K562 (cell line): Measurements from ENCODE around the gene TYW5.

Experiments used
- CREB3L1 ChIP-seq: fragments of 450-650 bp; IDR thresholded peaks from 2 replicates; pipeline ENCODE4 v1.6.1; 2014; ENCODE audit warnings: low read depth, mild to moderate bottlenecking, moderate library complexity, borderline replicate concordance
- E2F3 ChIP-seq: fragments of 250-450 bp; sonication (Bioruptor Pico); IDR thresholded peaks from 2 replicates; pipeline ENCODE4 v1.4.0; 2020; ENCODE audit warnings: mild to moderate bottlenecking
- IRF1 ChIP-seq: sonication (generic); formaldehyde crosslinking; IDR thresholded peaks from 2 replicates; pipeline ENCODE4 v1.8.0; 2022; ENCODE audit warnings: missing genetic modification reagents, mild to moderate bottlenecking, borderline replicate concordance
- LARP7 ChIP-seq: fragments of 450-650 bp; IDR thresholded peaks from 2 replicates; pipeline ENCODE4 v1.6.1; 2016
- NFE2L1 ChIP-seq: fragments of 450-650 bp; IDR thresholded peaks from 2 replicates; pipeline ENCODE4 v1.6.1; 2016; ENCODE audit warnings: missing genetic modification characterization, low read depth, mild to moderate bottlenecking, missing compliant biosample characterization, moderate library complexity, borderline replicate concordance
- POLR2AphosphoS2 ChIP-seq: IDR thresholded peaks from 2 replicates; pipeline ENCODE4 v1.6.1; 2012; ENCODE audit warnings: low read length, improper control_type of control experiment
- RNF219 ChIP-seq: fragments of 250-450 bp; sonication (Bioruptor Pico); IDR thresholded peaks from 2 replicates; pipeline ENCODE4 v1.5.0; 2022; ENCODE audit warnings: mild to moderate bottlenecking
- TBL1XR1 ChIP-seq, 2 experiments: IDR thresholded peaks; 2 replicates each; pipeline ENCODE4 v1.6.1; 2012; ENCODE audit warnings: improper control_type of control experiment in 2 of 2, low read length in 2 of 2, mild to moderate bottlenecking in 1 of 2
- TFAM ChIP-seq: fragments of 250-450 bp; sonication (Bioruptor Pico); conservative IDR thresholded peaks from 2 replicates; pipeline ENCODE4 v1.5.0; 2021; ENCODE audit warnings: mild to moderate bottlenecking, moderate library complexity
- ZNF512 ChIP-seq: IDR thresholded peaks from 2 replicates; pipeline ENCODE4 v1.6.1; 2016; ENCODE audit warnings: missing genetic modification characterization, missing compliant biosample characterization

- TF ChIP-seq TFAM (CRISPR knock-in tag) (no peak), RNF219 (CRISPR knock-in tag) (no peak), TBL1XR1 (IDR thresholded peaks at IDR 0.05; ENCODE audit: low read length in 2 of 2) (no peak), E2F3 (CRISPR knock-in tag) (no peak), CREB3L1 (no peak), POLR2AphosphoS2 (no peak), IRF1 (no peak), ZNF512 (tag) (no peak), NFE2L1 (no peak), LARP7 (no peak)
These were observed 28.2 kb upstream of the TYW5 start for GRCh38 chr2:199983534-199983933.
